HepG2 (cell line): ENCODE measurements around the gene MYPN. TPM values are rescaled to one million over a fixed set of nuclear protein-coding genes. Genes with fewer than 3 reads are reported as not detected.
"Not testable (repeated sequence)": the region's sequence is repeated elsewhere in the genome, so short reads cannot be mapped to it uniquely, and the experiment has no call there.

ENCODE experiments used
- ATAC-seq: fragments of 200-7000 bp; cut with Tn5 transposase; 3 replicates; pipeline ENCODE4 v1.9.1; 2020; ENCODE audit warnings: mild to moderate bottlenecking, moderate library complexity
- BruUV-seq: library from RNA; stranded (reverse); fragments of 400-500 nt; replicated peaks from 2 replicates; lab custom pipeline; 2021; lab: Mats Ljungman, UMichigan
- CTCF ChIA-PET: fragments of 300-600 bp; formaldehyde crosslinking; extraction: SDS; loops from one replicate; lab custom pipeline; 2021; ENCODE audit warnings: low total read pairs, inconsistent platforms, low intra/inter-chr PET ratio; lab: Yijun Ruan, JAX
- POLR2A ChIA-PET: fragments of 350-600 bp; sonication (Branson Sonifier 250); formaldehyde crosslinking; loops from one replicate; lab custom pipeline; 2020; ENCODE audit warnings: antibody characterized with exemption, inconsistent platforms; lab: Yijun Ruan, JAX
- DNase-seq: peaks from one replicate; pipeline ENCODE4 v3.0.0-alpha.2; 2015; ENCODE audit warnings: low spot score
- FAIRE-seq: peaks from 3 replicates; lab custom pipeline; 2011; peaks lifted over from hg19 to GRCh38; lab: Jason Lieb, UNC
- H2AFZ ChIP-seq: one replicate; pipeline ENCODE4 v1.6.1; 2011; ENCODE audit warnings: low read length, inconsistent platforms
- H3K27ac ChIP-seq: fragments of 300-600 bp; 3 replicates; pipeline ENCODE4 v1.8.0; 2011; ENCODE audit warnings: mixed run types, mild to moderate bottlenecking, mixed read lengths, low read length, inconsistent platforms; ENCODE audit not compliant: insufficient read depth; ENCODE audit errors: extremely low read length
- H3K27me3 ChIP-seq, 2 experiments: fragments of 200-600 bp in 1 of 2; 2 replicates in 1 of 2; 3 replicates in 1 of 2; pipeline versions ENCODE4 v1.6.0 to v1.8.0; 2011; ENCODE audit warnings: low read length in 2 of 2, mild to moderate bottlenecking in 2 of 2, moderate library complexity in 2 of 2, inconsistent platforms in 1 of 2; ENCODE audit not compliant: insufficient read depth in 2 of 2, control insufficient read depth in 1 of 2
- H3K36me3 ChIP-seq, 2 experiments: fragments of 200-600 bp in 1 of 2; replicated peaks in 1 of 2; 2 replicates in 1 of 2; 3 replicates in 1 of 2; pipeline versions ENCODE4 v1.5.1 to v1.8.0; 2011; ENCODE audit warnings: low read length in 2 of 2, inconsistent platforms in 1 of 2; ENCODE audit not compliant: insufficient read depth in 2 of 2, control insufficient read depth in 1 of 2
- H3K4me1 ChIP-seq: 2 replicates; pipeline ENCODE4 v1.5.1; 2012; ENCODE audit warnings: low read length, inconsistent platforms; ENCODE audit not compliant: insufficient read depth
- H3K4me2 ChIP-seq: 2 replicates; pipeline ENCODE4 v1.6.0; 2011; ENCODE audit warnings: low read depth, low read length, inconsistent platforms
- H3K4me3 ChIP-seq, 3 experiments: fragments of 200-600 bp in 1 of 3; sonication (generic), shearing (Covaris generic) in 1 of 3; replicated peaks in 1 of 3; 2 replicates each; pipeline ENCODE4 v1.5.1; 2011 to 2016; ENCODE audit warnings: low read length in 3 of 3, inconsistent platforms in 2 of 3, low read depth in 2 of 3, mild to moderate bottlenecking in 2 of 3, control low read depth in 1 of 3, mixed read lengths in 1 of 3; ENCODE audit not compliant: insufficient read depth in 1 of 3
- H3K79me2 ChIP-seq: one replicate; pipeline ENCODE4 v1.6.1; 2011; ENCODE audit warnings: low read length, inconsistent platforms; ENCODE audit not compliant: insufficient read depth
- H3K9ac ChIP-seq: 2 replicates; pipeline ENCODE4 v1.6.0; 2011; ENCODE audit warnings: mild to moderate bottlenecking, low read depth, low read length, inconsistent platforms; ENCODE audit not compliant: insufficient read depth
- H3K9me3 ChIP-seq: 2 replicates; pipeline ENCODE4 v1.5.1; 2012; ENCODE audit warnings: mild to moderate bottlenecking, low read length
- H4K20me1 ChIP-seq: 2 replicates; pipeline ENCODE4 v1.6.0; 2011; ENCODE audit warnings: inconsistent platforms, mild to moderate bottlenecking, low read length, moderate library complexity; ENCODE audit not compliant: insufficient read depth
- TAF15 ChIP-seq: fragments of 200-400 bp; formaldehyde crosslinking; IDR thresholded peaks from one replicate; pipeline ENCODE4 v1.6.1; 2018; ENCODE audit warnings: mild to moderate bottlenecking, low read depth, low read length; ENCODE audit not compliant: poor library complexity, severe bottlenecking
- ZNF292 ChIP-seq: sonication (generic); formaldehyde crosslinking; IDR thresholded peaks from 2 replicates; pipeline ENCODE4 v1.8.1; 2022; ENCODE audit warnings: mild to moderate bottlenecking, low read depth, missing genetic modification reagents, borderline replicate concordance
- ZNF546 ChIP-seq: sonication (generic); formaldehyde crosslinking; conservative IDR thresholded peaks from 2 replicates; pipeline ENCODE4 v1.8.1; 2023; ENCODE audit warnings: mild to moderate bottlenecking, missing genetic modification reagents
- ZNF570 ChIP-seq: sonication (generic); formaldehyde crosslinking; IDR thresholded peaks from 2 replicates; pipeline ENCODE4 v1.4.0; 2020; ENCODE audit warnings: mild to moderate bottlenecking, missing genetic modification reagents, borderline replicate concordance
- ZNF749 ChIP-seq: sonication (generic); formaldehyde crosslinking; IDR thresholded peaks from 2 replicates; pipeline ENCODE4 v1.8.0; 2022; ENCODE audit warnings: mild to moderate bottlenecking, missing genetic modification reagents, moderate library complexity, borderline replicate concordance
- ZNF781 ChIP-seq: sonication (generic); formaldehyde crosslinking; IDR thresholded peaks from 2 replicates; pipeline ENCODE4 v1.5.1; 2020; ENCODE audit warnings: borderline replicate concordance, mild to moderate bottlenecking, missing genetic modification reagents; ENCODE audit errors: not compliant biosample characterization
- WGBS: methylation state at CpG from one replicate; pipeline ENCODE4 v1.1.6; 2017; ENCODE audit warnings: low lambda C conversion rate; 5-methylcytosine and 5-hydroxymethylcytosine counted together
- in situ Hi-C: cut with HindIII; loops from 2 replicates; pipeline ENCODE4 v1.10.0; 2017; ENCODE audit warnings: low pct_unique_long_range_greater_than_20kb; ENCODE audit not compliant: extremely low pct_ligation_motif_present
- intact Hi-C: fragments of 100-400 bp; cut with micrococcal nuclease; formaldehyde crosslinking; loops from one replicate; pipeline ENCODE4 v1.10.0; 2022; ENCODE audit not compliant: unreplicated experiment
- polyA plus RNA-seq, 8 experiments: library from polyadenylated mRNA; depleted of rRNA in 3 of 8; stranded (reverse) in 7 of 8; unstranded in 1 of 8; fragments of >200 nt; fragmentation: Illumina TruSeq in 4 of 8; extraction: Trizol in 4 of 8; gene quantifications; 2 replicates each; pipeline versions ENCODE4 v1.2.1 to v1.2.3, GENCODE V29; 2011 to 2016; ENCODE audit warnings: low read depth in 4 of 8, missing spikeins in 1 of 8, mixed read lengths in 1 of 8; ENCODE audit not compliant: insufficient read depth in 1 of 8
- total RNA-seq, 5 experiments: library from RNA; depleted of rRNA; stranded (reverse); fragments of >200 nt; fragmentation: Illumina TruSeq; extraction: Trizol; gene quantifications; 2 replicates each; pipeline ENCODE4 v1.2.3, GENCODE V29; 2016; ENCODE audit warnings: low read depth in 1 of 5
- TF ChIP-seq, protein P1 (sequence below), 2 experiments: sonication (generic) in 1 of 2; formaldehyde crosslinking in 1 of 2; IDR thresholded peaks; 2 replicates each; pipeline versions ENCODE4 v1.6.1 to v1.9.0; 2014 to 2022; ENCODE audit warnings: antibody characterized with exemption in 1 of 2, borderline replicate concordance in 1 of 2, inconsistent platforms in 1 of 2, low read depth in 1 of 2, missing genetic modification reagents in 1 of 2
- TF ChIP-seq, protein P2 (sequence below): IDR thresholded peaks from 2 replicates; pipeline ENCODE4 v1.6.1; 2016; ENCODE audit warnings: missing biosample characterization, missing genetic modification reagents, low read depth

Gene MYPN
- total and polyA plus RNA-seq, 2 of the 13 experiments (the other 11 are each of a cell fraction or from before 2014, with no cell fraction given) = not detected

DNA sequence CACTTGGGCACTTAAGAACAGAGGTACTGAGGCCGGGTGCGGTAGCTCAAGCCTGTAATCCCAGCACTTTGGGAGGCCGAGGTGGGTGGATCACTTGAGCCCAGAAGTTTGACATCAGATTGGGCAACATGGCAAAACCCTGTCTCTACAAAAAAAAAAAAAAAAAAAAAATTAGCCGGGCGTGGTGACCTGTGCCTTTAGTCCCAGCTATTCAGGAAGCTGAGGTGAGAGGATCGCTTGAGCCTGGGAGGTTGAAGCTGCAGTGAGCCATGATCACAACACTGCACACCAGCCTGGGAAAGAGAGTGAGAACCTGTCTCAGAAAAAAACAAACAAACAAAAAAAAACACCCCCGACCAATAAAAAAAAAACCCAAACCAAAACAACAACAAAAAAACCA, 48.2 kb downstream of the MYPN start:
- CTCF ChIA-PET = interaction anchor here (1.2 to 1.3 kb wide), 2 partner anchors 302 to 369 kb away, joined by 3 read pairs; no protein-coding TSS in a partner anchor
- intact Hi-C loops = loop anchor here (5.0 kb wide), 2 partner anchors 50 to 180 kb away; no protein-coding TSS in a partner anchor
- H3K4me2 ChIP-seq, H4K20me1 ChIP-seq, BruUV-seq, H2AFZ ChIP-seq, H3K4me3 ChIP-seq, POLR2A ChIA-PET, FAIRE-seq, H3K9ac ChIP-seq, H3K27ac ChIP-seq, ATAC-seq, H3K79me2 ChIP-seq, H3K27me3 ChIP-seq, H3K9me3 ChIP-seq, H3K36me3 ChIP-seq, DNase-seq: not testable (repeated sequence)
- peaks cover 13% of the 10 kb centered on the region for H3K4me1 ChIP-seq
- WGBS = 26% methylated on average over 7 of the region's 7 CpGs
- in situ Hi-C loops = loop anchor here (5.0 kb wide), 1 partner anchor 305 kb away; no protein-coding TSS in a partner anchor

DNA sequence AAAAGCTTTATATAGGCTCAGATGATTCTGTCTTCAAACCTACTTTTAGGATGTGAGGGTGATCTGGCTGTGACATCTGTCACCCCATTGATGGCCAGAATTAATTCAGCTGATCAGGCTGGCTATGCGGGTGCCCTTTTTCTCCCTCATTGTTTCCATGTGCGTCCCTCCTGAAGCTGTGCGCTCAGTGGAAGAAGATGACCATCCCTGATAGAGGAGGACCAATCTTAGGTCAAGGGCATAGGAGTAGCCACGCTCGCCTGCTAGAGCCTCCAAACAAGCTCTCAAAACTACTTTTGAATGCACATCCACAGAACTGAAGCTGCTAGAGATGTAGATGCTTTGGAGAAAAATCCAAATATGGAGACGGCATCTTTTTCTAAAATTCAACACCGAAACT, 48.7 kb downstream of the MYPN start:
- Histone ChIP-seq H3K79me2 (no peaks in the 10 kb centered on the region), H3K27ac (no peak overlapping the region), H3K27me3 (no peaks in the 10 kb centered on the region), H2AFZ (no peak overlapping the region), H3K4me2 (no peak overlapping the region), H3K9ac (no peak overlapping the region), H4K20me1 (no peaks in the 10 kb centered on the region), H3K9me3 (no peaks in the 10 kb centered on the region), H3K4me1 (peaks cover 16% of the 10 kb centered on the region), H3K4me3 (no peak overlapping the region), H3K36me3 (no peaks in the 10 kb centered on the region)
- in situ Hi-C loops (loop anchor here (5.0 kb wide), 1 partner anchor 306 kb away; no protein-coding TSS in a partner anchor), intact Hi-C loops (loop anchor here (2.0 to 5.0 kb wide), 3 partner anchors 49 to 237 kb away; no protein-coding TSS in a partner anchor)
- no peak for DNase-seq
- FAIRE-seq = no peak
- CTCF ChIA-PET = interaction anchor here (1.3 kb wide), 1 partner anchor 303 kb away, joined by 3 read pairs; no protein-coding TSS in a partner anchor
- 55% methylated on average over 4 of the region's 7 CpGs for WGBS
- no TSS peak for BruUV-seq
- POLR2A ChIA-PET = no interaction called here
- ATAC-seq = no peak
- TF ChIP-seq ZNF570 (CRISPR knock-in tag) (no peak), ZNF292 (no peak), TAF15 (no peak), ZNF749 (no peak), ZNF546 (CRISPR knock-in tag) (no peak), ZNF781 (CRISPR knock-in tag) (no peak)
- TF ChIP-seq, protein P1, sequence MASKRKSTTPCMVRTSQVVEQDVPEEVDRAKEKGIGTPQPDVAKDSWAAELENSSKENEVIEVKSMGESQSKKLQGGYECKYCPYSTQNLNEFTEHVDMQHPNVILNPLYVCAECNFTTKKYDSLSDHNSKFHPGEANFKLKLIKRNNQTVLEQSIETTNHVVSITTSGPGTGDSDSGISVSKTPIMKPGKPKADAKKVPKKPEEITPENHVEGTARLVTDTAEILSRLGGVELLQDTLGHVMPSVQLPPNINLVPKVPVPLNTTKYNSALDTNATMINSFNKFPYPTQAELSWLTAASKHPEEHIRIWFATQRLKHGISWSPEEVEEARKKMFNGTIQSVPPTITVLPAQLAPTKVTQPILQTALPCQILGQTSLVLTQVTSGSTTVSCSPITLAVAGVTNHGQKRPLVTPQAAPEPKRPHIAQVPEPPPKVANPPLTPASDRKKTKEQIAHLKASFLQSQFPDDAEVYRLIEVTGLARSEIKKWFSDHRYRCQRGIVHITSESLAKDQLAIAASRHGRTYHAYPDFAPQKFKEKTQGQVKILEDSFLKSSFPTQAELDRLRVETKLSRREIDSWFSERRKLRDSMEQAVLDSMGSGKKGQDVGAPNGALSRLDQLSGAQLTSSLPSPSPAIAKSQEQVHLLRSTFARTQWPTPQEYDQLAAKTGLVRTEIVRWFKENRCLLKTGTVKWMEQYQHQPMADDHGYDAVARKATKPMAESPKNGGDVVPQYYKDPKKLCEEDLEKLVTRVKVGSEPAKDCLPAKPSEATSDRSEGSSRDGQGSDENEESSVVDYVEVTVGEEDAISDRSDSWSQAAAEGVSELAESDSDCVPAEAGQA (IDR thresholded peaks at IDR 0.05; ENCODE audit: low read depth) = no peak
- TF ChIP-seq, protein P1 (CRISPR knock-in tag; IDR thresholded peaks at IDR 0.05; ENCODE audit: borderline replicate concordance) = no peak
- TF ChIP-seq, protein P2, sequence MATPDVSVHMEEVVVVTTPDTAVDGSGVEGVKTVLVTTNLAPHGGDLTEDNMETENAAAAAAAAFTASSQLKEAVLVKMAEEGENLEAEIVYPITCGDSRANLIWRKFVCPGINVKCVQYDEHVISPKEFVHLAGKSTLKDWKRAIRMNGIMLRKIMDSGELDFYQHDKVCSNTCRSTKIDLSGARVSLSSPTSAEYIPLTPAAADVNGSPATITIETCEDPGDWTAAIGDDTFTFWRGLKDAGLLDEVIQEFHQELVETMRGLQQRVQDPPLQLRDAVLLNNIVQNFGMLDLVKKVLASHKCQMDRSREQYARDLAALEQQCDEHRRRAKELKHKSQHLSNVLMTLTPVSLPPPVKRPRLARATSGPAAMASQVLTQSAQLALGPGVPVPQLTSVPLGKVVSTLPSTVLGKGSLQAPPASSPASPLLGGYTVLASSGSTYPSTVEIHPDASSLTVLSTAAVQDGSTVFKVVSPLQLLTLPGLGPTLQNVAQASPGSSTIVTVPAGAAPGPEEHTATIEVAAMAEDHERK (CRISPR knock-in tag) = no peak
